Measurements from ENCODE around the gene PTPRE. TPM values are rescaled to one million over a fixed set of nuclear protein-coding genes. Genes with fewer than 3 reads are reported as not detected.
A peak's percentile ranks its signal among the peaks of the same experiment; 100 is the strongest.

Gene PTPRE
- total RNA-seq, 1 experiment from 2014 or later: 0.70 TPM

DNA sequence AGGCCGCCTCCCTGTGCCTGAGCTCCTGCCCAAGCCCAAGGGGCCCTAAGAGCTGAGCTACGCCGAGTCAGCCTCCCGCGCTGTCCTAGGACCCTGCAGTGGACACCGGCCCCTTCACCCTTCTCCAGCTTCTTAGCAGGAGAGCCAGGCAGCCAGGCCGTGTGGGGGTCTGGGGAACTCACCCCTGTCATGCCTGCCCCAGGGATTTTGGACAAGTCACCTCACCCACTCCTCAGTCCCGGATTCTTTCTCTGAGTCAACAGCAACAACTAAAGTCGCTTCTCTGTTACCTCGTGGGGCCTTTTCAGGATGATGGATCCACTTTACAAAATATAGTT lies 140.0 kb downstream of the PTPRE start:
- H4K5ac ChIP-seq (ENCODE audit: insufficient read length, low read depth, low read length): no peak overlapping the region
- H3K4me3 Mint-ChIP-seq: no peak overlapping the region
- no peak overlapping the region for H2BK12ac ChIP-seq (ENCODE audit: insufficient read length, low read depth, low read length)
- peak overlapping the region; percentile 72; the same call in 1 of the 2 replicates for H2BK15ac ChIP-seq (ENCODE audit: low read depth, low read length)
- no peak overlapping the region for H3K9ac ChIP-seq (ENCODE audit: extremely low read depth, insufficient read length, low read length)
- H4K20me1 ChIP-seq (ENCODE audit: control insufficient read depth, insufficient read depth, insufficient read length): peaks cover 4% of the 10 kb centered on the region
- H3K79me1 ChIP-seq (ENCODE audit: insufficient read depth, low read depth, low read length, poor library complexity, severe bottlenecking): no peaks in the 10 kb centered on the region
- H2AFZ ChIP-seq (ENCODE audit: low read length): no peak overlapping the region
- no peak overlapping the region for H3K4ac ChIP-seq (ENCODE audit: low read depth, low read length)
- no peaks in the 10 kb centered on the region for H3K36me3 Mint-ChIP-seq (ENCODE audit: insufficient read depth in 1 of 3, low read depth in 3 of 3)
- H3K79me2 ChIP-seq (ENCODE audit: insufficient read depth, low read length): no peaks in the 10 kb centered on the region
- no peaks in the 10 kb centered on the region for H3K9me3 ChIP-seq (ENCODE audit: control insufficient read depth, low read depth, low read length)
- H2BK5ac ChIP-seq (ENCODE audit: insufficient read length, low read length): no peak overlapping the region
- H3K4me1 Mint-ChIP-seq: peaks cover 11 to 24% of the 10 kb centered on the region in 2 experiments
- H3K18ac ChIP-seq (ENCODE audit: insufficient read length, low read depth, low read length): no peak overlapping the region
- no peak for DNase-seq
- peaks cover 38% of the 10 kb centered on the region for H3K27me3 Mint-ChIP-seq (ENCODE audit: low read depth)
- H3K27ac Mint-ChIP-seq: no peak overlapping the region
- peaks cover 4% of the 10 kb centered on the region for H3K23me2 ChIP-seq (ENCODE audit: insufficient read length, low read depth, low read length, poor library complexity, severe bottlenecking)
- H3T11ph ChIP-seq (ENCODE audit: low read length): no peak overlapping the region
- no peaks in the 10 kb centered on the region for H3K9me3 Mint-ChIP-seq
- H2AK5ac ChIP-seq (ENCODE audit: insufficient read length, low read length): no peak overlapping the region
- TF ChIP-seq, protein P1, sequence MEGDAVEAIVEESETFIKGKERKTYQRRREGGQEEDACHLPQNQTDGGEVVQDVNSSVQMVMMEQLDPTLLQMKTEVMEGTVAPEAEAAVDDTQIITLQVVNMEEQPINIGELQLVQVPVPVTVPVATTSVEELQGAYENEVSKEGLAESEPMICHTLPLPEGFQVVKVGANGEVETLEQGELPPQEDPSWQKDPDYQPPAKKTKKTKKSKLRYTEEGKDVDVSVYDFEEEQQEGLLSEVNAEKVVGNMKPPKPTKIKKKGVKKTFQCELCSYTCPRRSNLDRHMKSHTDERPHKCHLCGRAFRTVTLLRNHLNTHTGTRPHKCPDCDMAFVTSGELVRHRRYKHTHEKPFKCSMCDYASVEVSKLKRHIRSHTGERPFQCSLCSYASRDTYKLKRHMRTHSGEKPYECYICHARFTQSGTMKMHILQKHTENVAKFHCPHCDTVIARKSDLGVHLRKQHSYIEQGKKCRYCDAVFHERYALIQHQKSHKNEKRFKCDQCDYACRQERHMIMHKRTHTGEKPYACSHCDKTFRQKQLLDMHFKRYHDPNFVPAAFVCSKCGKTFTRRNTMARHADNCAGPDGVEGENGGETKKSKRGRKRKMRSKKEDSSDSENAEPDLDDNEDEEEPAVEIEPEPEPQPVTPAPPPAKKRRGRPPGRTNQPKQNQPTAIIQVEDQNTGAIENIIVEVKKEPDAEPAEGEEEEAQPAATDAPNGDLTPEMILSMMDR (conservative IDR thresholded peaks at IDR 0.05): no peak
- H3K4me2 ChIP-seq (ENCODE audit: insufficient read depth, insufficient read length, low read length): no peak overlapping the region
- no peak overlapping the region for H3K14ac ChIP-seq (ENCODE audit: insufficient read depth, low read length)
- no CpG with 5 or more reads among the region's 10 CpGs for WGBS (ENCODE audit: extremely low coverage, insufficient read length, low lambda C conversion rate)
- H3K27ac ChIP-seq (ENCODE audit: insufficient read length, low read depth, low read length): no peak overlapping the region
- no peak overlapping the region for H4K8ac ChIP-seq (replicated peaks; ENCODE audit: insufficient read length, low read depth, low read length)
- H3K56ac ChIP-seq (ENCODE audit: insufficient read length, low read depth, low read length): no peak overlapping the region
- H2BK20ac ChIP-seq (ENCODE audit: low read depth, low read length, poor library complexity, severe bottlenecking): no peak overlapping the region
- H4K91ac ChIP-seq (ENCODE audit: insufficient read length, low read depth, low read length): no peak overlapping the region
- no peak overlapping the region for H3K23ac ChIP-seq (ENCODE audit: insufficient read length, low read depth, low read length)
- 0 out of 2 replicates have a peak, but pooled peaks cover 2% of the 10 kb centered on the region for H3K27me3 ChIP-seq (ENCODE audit: insufficient read depth, low read length)
- H3K4me1 ChIP-seq (ENCODE audit: insufficient read depth, low read length): no peaks in the 10 kb centered on the region
- H2BK120ac ChIP-seq (ENCODE audit: low read depth, low read length, poor library complexity, severe bottlenecking): no peak overlapping the region

Data from H9 (cell line).